GM18873 (cell line): ENCODE measurements around the gene TACC2.

Experiments used
- ATAC-seq: cut with Tn5 transposase; IDR thresholded peaks from one replicate; pipeline ENCODE4 v1.9.1; 2021; ENCODE audit warnings: mild to moderate bottlenecking, moderate library complexity, moderate number of reproducible peaks; ENCODE audit not compliant: unreplicated experiment, low FRiP score

TACC2 gene

GRCh38 chr10:122140941-122141623 is 152.1 kb downstream of the TACC2 start:
- no peak for ATAC-seq

- ATAC-seq = no peak
Observed at GRCh38 chr10:122141821-122142640, 153.1 kb downstream of the TACC2 start.

- no peak for ATAC-seq
Observed at GRCh38 chr10:122142641-122143237, 153.8 kb downstream of the TACC2 start.

GRCh38 chr10:122143238-122143841 is 154.4 kb downstream of the TACC2 start:
- no peak for ATAC-seq

GRCh38 chr10:122144199-122144598 is 155.2 kb downstream of the TACC2 start:
- no peak for ATAC-seq

GRCh38 chr10:122145113-122145512 is 156.2 kb downstream of the TACC2 start:
- ATAC-seq = no peak

- ATAC-seq = no peak
Observed at GRCh38 chr10:122147663-122148062, 158.7 kb downstream of the TACC2 start.

- ATAC-seq = no peak
Observed at GRCh38 chr10:122148876-122149560, 160.1 kb downstream of the TACC2 start.

- no peak for ATAC-seq
Observed at GRCh38 chr10:122149561-122150505, 160.9 kb downstream of the TACC2 start.

GRCh38 chr10:122151121-122151694 is 162.2 kb downstream of the TACC2 start:
- ATAC-seq = no peak

- no peak for ATAC-seq
Observed at GRCh38 chr10:122152544-122152943, 163.6 kb downstream of the TACC2 start.

- ATAC-seq = no peak
Observed at GRCh38 chr10:122154031-122154544, 165.1 kb downstream of the TACC2 start.

- no peak for ATAC-seq
Observed at GRCh38 chr10:122154545-122155366, 165.8 kb downstream of the TACC2 start.

- no peak for ATAC-seq
Observed at GRCh38 chr10:122157451-122157850, 168.5 kb downstream of the TACC2 start.

GRCh38 chr10:122158362-122158761 is 169.4 kb downstream of the TACC2 start:
- no peak for ATAC-seq

- no peak for ATAC-seq
Observed at GRCh38 chr10:122159141-122159970, 170.4 kb downstream of the TACC2 start.

GRCh38 chr10:122161795-122162194 is 172.8 kb downstream of the TACC2 start:
- ATAC-seq = no peak
